ENCODE measurements around the gene SLC50A1. TPM values are rescaled to one million over a fixed set of nuclear protein-coding genes. Genes with fewer than 3 reads are reported as not detected.

The SLC50A1 gene
- polyA plus RNA-seq, 1 experiment: 31.4 TPM

GRCh38 chr1:155128755-155129473 is 6.7 kb upstream of the SLC50A1 start:
- ChIA-PET CTCF (interaction anchor here (0.5 to 2.4 kb wide), 6 partner anchors 7 to 65 kb away, joined by 3 to 14 read pairs (median 4); partner anchors contain the start of gene KRTCAP2), POLR2A (interaction anchor here (0.5 to 0.7 kb wide), 2 partner anchors 11 to 213 kb away, joined by 9 read pairs; partner anchors contain the start of gene DPM3)
- TF ChIP-seq CTCF (IDR thresholded peaks at IDR 0.05; ENCODE audit: low read depth, low read length): no peak
- H3K4me3 ChIP-seq (ENCODE audit: low read depth, low read length): no peak overlapping the region; the same call in 1 of the 2 replicates
- H3K27ac ChIP-seq (ENCODE audit: low read depth, low read length): no peak overlapping the region
- H3K9me3 ChIP-seq (ENCODE audit: control insufficient read depth, insufficient read depth, low read length): no peaks in the 10 kb centered on the region; the same call in 1 of the 2 replicates
- peaks cover 41% of the 10 kb centered on the region for H3K27me3 ChIP-seq (ENCODE audit: control insufficient read depth, insufficient read depth, low read length)
- no peak for DNase-seq (ENCODE audit: low read depth, low spot score)

- H3K27me3 ChIP-seq (ENCODE audit: control insufficient read depth, insufficient read depth, low read length): peaks cover 32% of the 10 kb centered on the region
- DNase-seq (ENCODE audit: low read depth, low spot score): no peak
- H3K9me3 ChIP-seq (ENCODE audit: control insufficient read depth, insufficient read depth, low read length): no peaks in the 10 kb centered on the region; the same call in 1 of the 2 replicates
- ChIA-PET POLR2A (no interaction called here), CTCF (interaction anchor here (0.6 to 2.4 kb wide), 7 partner anchors 21 to 45 kb away, joined by 3 to 14 read pairs (median 5); partner anchors contain the start of gene KRTCAP2)
- TF ChIP-seq CTCF (IDR thresholded peaks at IDR 0.05; ENCODE audit: low read depth, low read length): no peak
- no peak overlapping the region for H3K27ac ChIP-seq (ENCODE audit: low read depth, low read length)
- H3K4me3 ChIP-seq (ENCODE audit: low read depth, low read length): no peak overlapping the region
Measured at GRCh38 chr1:155130272-155131006, 5.2 kb upstream of the SLC50A1 start.

GRCh38 chr1:155131285-155131684 is 4.4 kb upstream of the SLC50A1 start:
- Histone ChIP-seq H3K9me3 (ENCODE audit: control insufficient read depth, insufficient read depth, low read length) (no peaks in the 10 kb centered on the region; the same call in 1 of the 2 replicates), H3K4me3 (ENCODE audit: low read depth, low read length) (no peak overlapping the region), H3K27me3 (ENCODE audit: control insufficient read depth, insufficient read depth, low read length) (peaks cover 25% of the 10 kb centered on the region), H3K27ac (ENCODE audit: low read depth, low read length) (no peak overlapping the region)
- no peak for TF ChIP-seq CTCF (IDR thresholded peaks at IDR 0.05; ENCODE audit: low read depth, low read length)
- DNase-seq (ENCODE audit: low read depth, low spot score): no peak
- POLR2A ChIA-PET: no interaction called here
- CTCF ChIA-PET: interaction anchor here (0.6 to 1.4 kb wide), 4 partner anchors 36 to 46 kb away, joined by 3 to 8 read pairs (median 6); no protein-coding TSS in a partner anchor

- ChIA-PET CTCF (interaction anchor here (0.9 to 1.4 kb wide), 4 partner anchors 37 to 46 kb away, joined by 3 to 6 read pairs (median 4); no protein-coding TSS in a partner anchor), POLR2A (no interaction called here)
- Histone ChIP-seq H3K4me3 (ENCODE audit: low read depth, low read length) (no peak overlapping the region), H3K9me3 (ENCODE audit: control insufficient read depth, insufficient read depth, low read length) (no peaks in the 10 kb centered on the region), H3K27me3 (ENCODE audit: control insufficient read depth, insufficient read depth, low read length) (peaks cover 19% of the 10 kb centered on the region), H3K27ac (ENCODE audit: low read depth, low read length) (no peak overlapping the region)
- DNase-seq (ENCODE audit: low read depth, low spot score): no peak
- TF ChIP-seq CTCF (IDR thresholded peaks at IDR 0.05; ENCODE audit: low read depth, low read length): no peak
Measured at GRCh38 chr1:155131856-155132255, 3.8 kb upstream of the SLC50A1 start.

All from AG04450 (cell line).